ENCODE measurements around the gene ESPL1. TPM values are rescaled to one million over a fixed set of nuclear protein-coding genes. Genes with fewer than 3 reads are reported as not detected.
A peak's percentile ranks its signal among the peaks of the same experiment; 100 is the strongest.

Gene ESPL1
- total RNA-seq, 3 donors from 2014 or later: 0.33 to 1.3 (median 1.2) TPM

- H3K4me1 ChIP-seq: peaks cover 12 to 44% of the 10 kb centered on the region in 2 donors
- DNase-seq (ENCODE audit: low spot score in 2 of 2): no peak
These were observed 44.6 kb upstream of the ESPL1 start for GRCh38 chr12:53223389-53224060.

GRCh38 chr12:53224061-53224896 is 43.8 kb upstream of the ESPL1 start:
- H3K36me3 ChIP-seq: no peaks in the 10 kb centered on the region
- peak overlapping the region; percentile 91 to 99 for H3K27ac ChIP-seq
- TF ChIP-seq POLR2AphosphoS5 (IDR thresholded peaks at IDR 0.05) (no peak), CTCF (IDR thresholded peaks at IDR 0.05) (peak in 1 of 3 donors; percentile 26), POLR2A (IDR thresholded peaks at IDR 0.05) (no peak)
- no peaks in the 10 kb centered on the region for H3K9me3 ChIP-seq
- no peaks in the 10 kb centered on the region for H3K27me3 ChIP-seq
- peak overlapping the region in 1 of 3 donors; percentile 25 for H3K4me3 ChIP-seq
- H3K4me1 ChIP-seq: peaks cover 10 to 51% of the 10 kb centered on the region in 2 donors
- peak in 1 of 2 donors; percentile 46 for DNase-seq (ENCODE audit: low spot score in 2 of 2)
- intact Hi-C loops (cut with DNase I; ENCODE audit: low total_unique reads): no loop called here

More at GRCh38 chr12:53223389-53224060, 44.6 kb upstream of the ESPL1 start:
- TF ChIP-seq POLR2A (IDR thresholded peaks at IDR 0.05) (no peak), CTCF (IDR thresholded peaks at IDR 0.05) (no peak), POLR2AphosphoS5 (IDR thresholded peaks at IDR 0.05) (no peak)
- intact Hi-C loops (cut with DNase I; ENCODE audit: low total_unique reads): no loop called here
- Histone ChIP-seq H3K27me3 (no peaks in the 10 kb centered on the region), H3K4me3 (peak overlapping the region in 2 of 3 donors; percentile 0 to 37), H3K36me3 (no peaks in the 10 kb centered on the region), H3K27ac (peak overlapping the region; percentile 91 to 99), H3K9me3 (no peaks in the 10 kb centered on the region)

- no peaks in the 10 kb centered on the region for H3K36me3 ChIP-seq
- TF ChIP-seq POLR2A (IDR thresholded peaks at IDR 0.05) (no peak), POLR2AphosphoS5 (IDR thresholded peaks at IDR 0.05) (no peak), CTCF (IDR thresholded peaks at IDR 0.05) (no peak)
- peaks cover 14 to 59% of the 10 kb centered on the region in 2 donors for H3K4me1 ChIP-seq
- no peaks in the 10 kb centered on the region for H3K9me3 ChIP-seq
- intact Hi-C loops (cut with DNase I; ENCODE audit: low total_unique reads): no loop called here
- peak overlapping the region; percentile 91 to 99 for H3K27ac ChIP-seq
- no peaks in the 10 kb centered on the region for H3K27me3 ChIP-seq
- DNase-seq (ENCODE audit: low spot score in 2 of 2): no peak
- no peak overlapping the region for H3K4me3 ChIP-seq
These were observed 43.0 kb upstream of the ESPL1 start for GRCh38 chr12:53224897-53225634.

- H3K27me3 ChIP-seq: no peaks in the 10 kb centered on the region
- no peaks in the 10 kb centered on the region for H3K36me3 ChIP-seq
- H3K4me3 ChIP-seq: peak overlapping the region in 1 of 3 donors; percentile 5
- TF ChIP-seq POLR2AphosphoS5 (IDR thresholded peaks at IDR 0.05): no peak
- TF ChIP-seq CTCF (IDR thresholded peaks at IDR 0.05): no peak
- TF ChIP-seq POLR2A (IDR thresholded peaks at IDR 0.05): no peak
- H3K9me3 ChIP-seq: no peaks in the 10 kb centered on the region
- intact Hi-C loops (cut with DNase I; ENCODE audit: low total_unique reads): no loop called here
- no peak for DNase-seq (ENCODE audit: low spot score in 2 of 2)
- peak overlapping the region; percentile 91 to 99 for H3K27ac ChIP-seq
- H3K4me1 ChIP-seq: peaks cover 14 to 61% of the 10 kb centered on the region in 2 donors
These were observed 42.3 kb upstream of the ESPL1 start for GRCh38 chr12:53225635-53226424.

Data from breast epithelium (tissue), 4 donors.